ENCODE data around the gene CSF2RB.

The CSF2RB gene

DNA sequence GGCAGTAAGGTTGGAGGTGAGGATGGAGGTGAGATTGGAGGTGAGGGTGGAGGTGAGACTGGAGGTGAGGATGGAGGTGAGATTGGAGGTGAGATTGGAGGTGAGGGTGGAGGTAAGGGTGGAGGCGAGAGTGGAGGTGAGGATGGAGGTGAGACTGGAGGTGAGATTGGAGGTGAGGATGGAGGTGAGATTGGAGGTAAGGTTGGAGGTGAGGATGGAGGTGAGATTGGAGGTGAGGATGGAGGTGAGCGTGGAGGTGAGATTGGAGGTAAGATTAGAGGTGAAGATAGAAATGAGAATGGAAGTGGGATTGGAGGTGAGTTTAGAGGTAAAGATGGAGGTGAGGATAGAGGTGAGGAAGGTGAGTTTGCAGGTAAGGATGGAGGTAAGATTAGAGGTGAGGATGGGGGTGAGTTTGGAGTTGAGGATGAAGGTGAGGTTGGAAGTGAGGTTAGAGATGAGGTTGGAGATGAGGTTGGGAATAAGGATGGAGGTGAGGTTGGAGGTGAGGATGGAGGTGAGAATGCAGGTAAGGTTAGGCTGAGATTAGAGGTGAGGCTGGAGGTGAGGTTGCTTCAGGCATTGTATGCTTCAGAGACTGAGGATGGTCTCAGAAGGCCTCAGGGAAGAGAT lies 40.4 kb upstream of the CSF2RB start:
- no peak overlapping the region for H2AFZ ChIP-seq
- H3K4me3 ChIP-seq (ENCODE audit: low read depth, low read length): no peak overlapping the region
- H3K79me2 ChIP-seq: no peaks in the 10 kb centered on the region
- H3K36me3 ChIP-seq (ENCODE audit: control insufficient read depth, insufficient read depth, low read length): no peaks in the 10 kb centered on the region
- no peaks in the 10 kb centered on the region for H3K27me3 ChIP-seq (ENCODE audit: control insufficient read depth, insufficient read depth, low read length)
- no peaks in the 10 kb centered on the region for H3K4me1 ChIP-seq
- TF ChIP-seq, protein P1, sequence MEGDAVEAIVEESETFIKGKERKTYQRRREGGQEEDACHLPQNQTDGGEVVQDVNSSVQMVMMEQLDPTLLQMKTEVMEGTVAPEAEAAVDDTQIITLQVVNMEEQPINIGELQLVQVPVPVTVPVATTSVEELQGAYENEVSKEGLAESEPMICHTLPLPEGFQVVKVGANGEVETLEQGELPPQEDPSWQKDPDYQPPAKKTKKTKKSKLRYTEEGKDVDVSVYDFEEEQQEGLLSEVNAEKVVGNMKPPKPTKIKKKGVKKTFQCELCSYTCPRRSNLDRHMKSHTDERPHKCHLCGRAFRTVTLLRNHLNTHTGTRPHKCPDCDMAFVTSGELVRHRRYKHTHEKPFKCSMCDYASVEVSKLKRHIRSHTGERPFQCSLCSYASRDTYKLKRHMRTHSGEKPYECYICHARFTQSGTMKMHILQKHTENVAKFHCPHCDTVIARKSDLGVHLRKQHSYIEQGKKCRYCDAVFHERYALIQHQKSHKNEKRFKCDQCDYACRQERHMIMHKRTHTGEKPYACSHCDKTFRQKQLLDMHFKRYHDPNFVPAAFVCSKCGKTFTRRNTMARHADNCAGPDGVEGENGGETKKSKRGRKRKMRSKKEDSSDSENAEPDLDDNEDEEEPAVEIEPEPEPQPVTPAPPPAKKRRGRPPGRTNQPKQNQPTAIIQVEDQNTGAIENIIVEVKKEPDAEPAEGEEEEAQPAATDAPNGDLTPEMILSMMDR (IDR thresholded peaks at IDR 0.05): no peak
- H3K9ac ChIP-seq: no peak overlapping the region
- no peak overlapping the region for H3K27ac ChIP-seq
- no peak overlapping the region for H3K4me2 ChIP-seq (ENCODE audit: low read length)
- no peaks in the 10 kb centered on the region for H3K9me3 ChIP-seq (ENCODE audit: control insufficient read depth, low read length)

DNA sequence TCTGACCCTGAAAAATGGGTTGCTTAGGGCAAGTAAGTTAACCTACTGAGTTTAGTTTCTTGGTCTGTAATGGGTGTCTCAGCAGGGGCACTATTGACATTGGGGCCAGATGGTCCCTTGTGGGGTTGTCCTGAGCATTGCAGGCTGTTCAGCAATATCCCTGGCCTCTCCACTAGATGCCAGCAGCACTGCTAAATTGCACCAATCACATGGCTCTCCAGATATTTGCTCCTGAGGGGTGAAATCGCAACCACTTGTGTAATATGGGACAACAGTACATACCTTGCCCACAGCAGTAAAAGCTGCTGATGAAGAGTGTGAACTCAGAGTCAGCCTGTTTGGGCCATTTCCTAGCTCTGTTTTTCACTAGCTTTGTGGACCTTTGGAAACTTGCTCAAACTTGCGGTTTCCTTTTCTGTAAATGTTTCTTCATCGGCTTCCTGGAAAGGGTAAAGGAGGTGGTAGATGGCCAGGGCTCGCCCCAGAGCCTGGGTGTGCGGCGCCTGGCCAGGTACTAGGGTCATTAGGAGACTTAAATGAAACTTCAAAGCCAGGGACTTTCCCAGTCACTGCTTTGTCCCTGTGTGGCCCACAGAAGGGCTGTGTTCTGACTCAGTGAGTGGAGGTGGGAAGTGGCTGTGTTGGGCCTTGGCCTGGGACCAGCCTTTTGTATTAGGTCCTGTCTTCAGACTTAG lies 39.7 kb upstream of the CSF2RB start:
- Histone ChIP-seq H3K27ac (peak overlapping the region; percentile 53), H3K4me2 (ENCODE audit: low read length) (no peak overlapping the region), H3K27me3 (ENCODE audit: control insufficient read depth, insufficient read depth, low read length) (no peaks in the 10 kb centered on the region), H3K79me2 (no peaks in the 10 kb centered on the region), H2AFZ (peak overlapping the region; percentile 33), H3K4me1 (no peaks in the 10 kb centered on the region), H3K9me3 (ENCODE audit: control insufficient read depth, low read length) (no peaks in the 10 kb centered on the region), H3K4me3 (ENCODE audit: low read depth, low read length) (no peak overlapping the region), H3K9ac (no peak overlapping the region), H3K36me3 (ENCODE audit: control insufficient read depth, insufficient read depth, low read length) (no peaks in the 10 kb centered on the region)
- TF ChIP-seq, protein P1 (IDR thresholded peaks at IDR 0.05): no peak

DNA sequence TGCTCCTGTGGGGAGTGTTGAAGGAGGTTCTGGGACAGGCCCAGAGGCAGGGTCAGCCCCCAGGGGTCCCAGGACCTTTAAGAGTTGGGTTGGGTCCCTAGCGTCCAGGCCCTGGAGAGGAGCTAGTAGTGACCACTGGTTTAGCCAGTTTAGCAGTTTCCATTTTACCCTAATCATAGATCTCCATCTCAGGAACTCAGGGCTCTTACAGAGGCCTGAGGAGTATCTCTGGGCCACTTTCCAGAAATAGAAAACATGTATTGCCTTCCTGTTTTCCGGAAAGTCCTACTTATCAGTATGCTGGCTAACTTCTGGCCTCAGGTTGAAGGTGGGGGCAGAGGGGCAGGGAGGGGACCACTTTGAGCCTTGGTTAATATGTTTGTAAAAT lies 39.1 kb upstream of the CSF2RB start:
- Histone ChIP-seq H3K27ac (peak overlapping the region; percentile 53), H3K79me2 (no peaks in the 10 kb centered on the region), H3K4me3 (ENCODE audit: low read depth, low read length) (no peak overlapping the region), H3K9ac (no peak overlapping the region), H3K27me3 (ENCODE audit: control insufficient read depth, insufficient read depth, low read length) (no peaks in the 10 kb centered on the region), H3K4me2 (ENCODE audit: low read length) (no peak overlapping the region), H3K36me3 (ENCODE audit: control insufficient read depth, insufficient read depth, low read length) (no peaks in the 10 kb centered on the region), H2AFZ (peak overlapping the region; percentile 33), H3K9me3 (ENCODE audit: control insufficient read depth, low read length) (no peaks in the 10 kb centered on the region), H3K4me1 (no peaks in the 10 kb centered on the region)
- TF ChIP-seq, protein P1 (IDR thresholded peaks at IDR 0.05): no peak

DNA sequence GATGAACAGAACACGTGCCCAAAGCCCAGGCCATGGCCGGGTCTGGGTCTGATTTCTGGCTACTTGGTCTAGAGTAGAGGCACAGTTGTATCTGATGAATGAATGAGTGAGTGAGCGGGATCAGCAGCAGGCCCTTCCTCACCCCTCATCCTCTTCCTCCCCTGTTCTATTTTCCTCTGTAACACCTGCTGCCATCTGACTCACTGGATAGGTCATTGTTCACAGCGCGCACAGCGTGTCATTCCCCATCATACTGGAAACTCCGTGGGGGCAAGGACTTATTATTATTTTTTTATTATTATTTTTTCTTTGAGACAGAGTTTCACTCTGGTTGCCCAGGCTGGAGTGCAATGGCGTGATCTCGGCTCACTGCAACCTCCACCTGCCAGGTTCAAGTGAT lies 38.7 kb upstream of the CSF2RB start:
- TF ChIP-seq, protein P1 (IDR thresholded peaks at IDR 0.05): no peak
- Histone ChIP-seq H3K36me3 (ENCODE audit: control insufficient read depth, insufficient read depth, low read length) (no peaks in the 10 kb centered on the region), H3K4me1 (no peaks in the 10 kb centered on the region), H3K79me2 (no peaks in the 10 kb centered on the region), H3K4me2 (ENCODE audit: low read length) (no peak overlapping the region), H3K4me3 (ENCODE audit: low read depth, low read length) (no peak overlapping the region), H2AFZ (peak overlapping the region; percentile 33), H3K9ac (no peak overlapping the region), H3K27ac (no peak overlapping the region), H3K9me3 (ENCODE audit: control insufficient read depth, low read length) (no peaks in the 10 kb centered on the region), H3K27me3 (ENCODE audit: control insufficient read depth, insufficient read depth, low read length) (no peaks in the 10 kb centered on the region)

DNA sequence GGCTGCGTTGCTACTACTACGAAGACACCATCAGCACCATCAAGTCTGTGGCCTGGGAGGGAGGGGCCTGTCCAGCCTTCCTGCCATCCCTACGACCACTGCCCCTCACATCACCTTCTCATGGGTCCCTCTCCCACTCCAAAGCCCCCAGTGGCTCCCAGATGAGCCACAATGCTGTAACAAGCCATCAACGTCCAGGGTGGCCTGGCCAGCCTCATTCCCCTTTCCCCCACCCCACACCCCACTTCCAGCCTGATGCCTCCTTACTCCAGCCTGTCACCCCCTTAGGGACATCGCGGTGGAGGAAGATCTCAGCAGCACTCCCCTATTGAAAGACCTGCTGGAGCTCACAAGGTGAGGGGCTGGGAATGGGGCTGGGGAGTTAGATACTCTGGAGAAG lies 37.7 kb upstream of the CSF2RB start:
- H3K4me2 ChIP-seq (ENCODE audit: low read length): no peak overlapping the region
- H3K27ac ChIP-seq: no peak overlapping the region
- H3K4me3 ChIP-seq (ENCODE audit: low read depth, low read length): no peak overlapping the region
- H3K4me1 ChIP-seq: no peaks in the 10 kb centered on the region
- H3K36me3 ChIP-seq (ENCODE audit: control insufficient read depth, insufficient read depth, low read length): no peaks in the 10 kb centered on the region
- no peak overlapping the region for H2AFZ ChIP-seq
- no peak overlapping the region for H3K9ac ChIP-seq
- no peaks in the 10 kb centered on the region for H3K79me2 ChIP-seq
- TF ChIP-seq, protein P1 (IDR thresholded peaks at IDR 0.05): no peak
- H3K9me3 ChIP-seq (ENCODE audit: control insufficient read depth, low read length): no peaks in the 10 kb centered on the region
- no peaks in the 10 kb centered on the region for H3K27me3 ChIP-seq (ENCODE audit: control insufficient read depth, insufficient read depth, low read length)
